ENCODE measurements around the gene DCC. TPM values are rescaled to one million over a fixed set of nuclear protein-coding genes. Genes with fewer than 3 reads are reported as not detected.

DCC gene
- total and polyA plus RNA-seq, 9 of the 15 experiments (the other 6 are each of a cell fraction or from before 2014, with no cell fraction given) = not detected

GRCh38 chr18:52465391-52465790 lies 125.4 kb downstream of the DCC start:
- Histone ChIP-seq H4K20me1 (replicated peaks; ENCODE audit: control insufficient read depth, insufficient read depth, low read length) (no peaks in the 10 kb centered on the region), H2AFZ (ENCODE audit: low read depth, low read length) (no peak overlapping the region), H3K9me1 (ENCODE audit: control insufficient read depth, insufficient read depth, low read length) (no peaks in the 10 kb centered on the region), H3K4me2 (ENCODE audit: insufficient read depth, low read length) (no peak overlapping the region), H3K27me3 (ENCODE audit: control insufficient read depth in 2 of 2, insufficient read depth in 2 of 2, low read length in 2 of 2) (no peaks in the 10 kb centered on the region), H3K4me3 (no peak overlapping the region), H3K4me1 (replicated peaks in 1 of 2; ENCODE audit: control insufficient read depth in 2 of 2, insufficient read depth in 2 of 2, low read length in 2 of 2) (no peaks in the 10 kb centered on the region), H3K79me2 (ENCODE audit: control insufficient read depth, insufficient read depth, low read length) (no peaks in the 10 kb centered on the region), H3K9me3 (replicated peaks; ENCODE audit: control insufficient read depth, insufficient read depth, low read depth, low read length) (no peaks in the 10 kb centered on the region), H3K27ac (ENCODE audit: extremely low read depth, low read depth, low read length) (no peak overlapping the region), H3K9ac (ENCODE audit: insufficient read depth in 1 of 2, low read depth in 2 of 2, low read length in 2 of 2) (no peak overlapping the region), H3K36me3 (ENCODE audit: control insufficient read depth, insufficient read depth, low read length) (no peaks in the 10 kb centered on the region)
- ChIA-PET POLR2A (no interaction called here), CTCF (ENCODE audit: low intra/inter-chr PET ratio) (no interaction called here)
- no TSS peak for BruUV-seq (replicated peaks)
- TF ChIP-seq DMBX1 (CRISPR knock-in tag; IDR thresholded peaks at IDR 0.05; ENCODE audit: borderline replicate concordance) (no peak), CTCF (IDR thresholded peaks at IDR 0.05 in 2 of 3, conservative IDR thresholded peaks at IDR 0.05 in 1 of 3; ENCODE audit: insufficient read depth in 2 of 3, low read depth in 1 of 3, low read length in 3 of 3) (no peak), RAD51 (IDR thresholded peaks at IDR 0.05; ENCODE audit: borderline replicate concordance, low read depth) (no peak)
- TF ChIP-seq, protein P1, sequence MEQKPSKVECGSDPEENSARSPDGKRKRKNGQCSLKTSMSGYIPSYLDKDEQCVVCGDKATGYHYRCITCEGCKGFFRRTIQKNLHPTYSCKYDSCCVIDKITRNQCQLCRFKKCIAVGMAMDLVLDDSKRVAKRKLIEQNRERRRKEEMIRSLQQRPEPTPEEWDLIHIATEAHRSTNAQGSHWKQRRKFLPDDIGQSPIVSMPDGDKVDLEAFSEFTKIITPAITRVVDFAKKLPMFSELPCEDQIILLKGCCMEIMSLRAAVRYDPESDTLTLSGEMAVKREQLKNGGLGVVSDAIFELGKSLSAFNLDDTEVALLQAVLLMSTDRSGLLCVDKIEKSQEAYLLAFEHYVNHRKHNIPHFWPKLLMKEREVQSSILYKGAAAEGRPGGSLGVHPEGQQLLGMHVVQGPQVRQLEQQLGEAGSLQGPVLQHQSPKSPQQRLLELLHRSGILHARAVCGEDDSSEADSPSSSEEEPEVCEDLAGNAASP (IDR thresholded peaks at IDR 0.05) = no peak
- 0% methylated on average over 4 of the region's 4 CpGs for WGBS (ENCODE audit: insufficient coverage, low coverage, missing lambda C conversion rate)
- intact Hi-C loops (cut with micrococcal nuclease) (no loop called here), in situ Hi-C loops (cut with MboI) (no loop called here)
- FAIRE-seq = no peak
- DNase-seq (ENCODE audit: extremely low read depth in 1 of 4, low spot score in 3 of 4) = no peak
- ATAC-seq = no peak

Data from K562 (cell line).